Central memory CD4-positive, alpha-beta T cell (primary cell): Measurements from ENCODE around the gene CXCL14.
A peak's percentile ranks its signal among the peaks of the same experiment; 100 is the strongest.

Experiments
- DNase-seq: peaks from one replicate; pipeline ENCODE4 v3.0.0; 2022

CXCL14 gene

GRCh38 chr5:135566422-135567400 lies 12.1 kb downstream of the CXCL14 start:
- DNase-seq = no peak

GRCh38 chr5:135565725-135566421 lies 12.9 kb downstream of the CXCL14 start:
- DNase-seq = peak; percentile 23

- DNase-seq = no peak
Measured at GRCh38 chr5:135565266-135565665, 13.5 kb downstream of the CXCL14 start.

GRCh38 chr5:135564331-135564730 lies 14.5 kb downstream of the CXCL14 start:
- no peak for DNase-seq

- DNase-seq = no peak
Measured at GRCh38 chr5:135561266-135561665, 17.5 kb downstream of the CXCL14 start.

- peak; percentile 20 for DNase-seq
Measured at GRCh38 chr5:135560858-135561257, 17.9 kb downstream of the CXCL14 start.

GRCh38 chr5:135559354-135559753 lies 19.4 kb downstream of the CXCL14 start:
- no peak for DNase-seq

GRCh38 chr5:135557076-135557838 lies 21.5 kb downstream of the CXCL14 start:
- DNase-seq = no peak

- DNase-seq = no peak
Measured at GRCh38 chr5:135556620-135557019, 22.2 kb downstream of the CXCL14 start.

- DNase-seq = no peak
Measured at GRCh38 chr5:135555530-135555929, 23.3 kb downstream of the CXCL14 start.

GRCh38 chr5:135553688-135554462 lies 24.9 kb downstream of the CXCL14 start:
- no peak for DNase-seq

- peak; percentile 11 for DNase-seq
Measured at GRCh38 chr5:135551593-135552447, 27.0 kb downstream of the CXCL14 start.

- DNase-seq = no peak
Measured at GRCh38 chr5:135549413-135549812, 29.4 kb downstream of the CXCL14 start.

GRCh38 chr5:135547590-135548254 lies 31.1 kb downstream of the CXCL14 start:
- no peak for DNase-seq

- no peak for DNase-seq
Measured at GRCh38 chr5:135546912-135547311, 31.9 kb downstream of the CXCL14 start.

- no peak for DNase-seq
Measured at GRCh38 chr5:135546101-135546500, 32.7 kb downstream of the CXCL14 start.

GRCh38 chr5:135545099-135545498 lies 33.7 kb downstream of the CXCL14 start:
- no peak for DNase-seq

- DNase-seq = no peak
Measured at GRCh38 chr5:135543485-135544304, 35.1 kb downstream of the CXCL14 start.

- DNase-seq = no peak
Measured at GRCh38 chr5:135543001-135543484, 35.7 kb downstream of the CXCL14 start.
